HCEC 1CT (cell line): ENCODE data around the gene SMAD6.
A peak's percentile ranks its signal among the peaks of the same experiment; 100 is the strongest.
"Not testable (repeated sequence)": the region's sequence is repeated elsewhere in the genome, so short reads cannot be mapped to it uniquely, and the experiment has no call there.

Source experiments
- DNase-seq: peaks from one replicate; pipeline ENCODE4 v3.0.0-alpha.2; 2017

The SMAD6 gene

DNA sequence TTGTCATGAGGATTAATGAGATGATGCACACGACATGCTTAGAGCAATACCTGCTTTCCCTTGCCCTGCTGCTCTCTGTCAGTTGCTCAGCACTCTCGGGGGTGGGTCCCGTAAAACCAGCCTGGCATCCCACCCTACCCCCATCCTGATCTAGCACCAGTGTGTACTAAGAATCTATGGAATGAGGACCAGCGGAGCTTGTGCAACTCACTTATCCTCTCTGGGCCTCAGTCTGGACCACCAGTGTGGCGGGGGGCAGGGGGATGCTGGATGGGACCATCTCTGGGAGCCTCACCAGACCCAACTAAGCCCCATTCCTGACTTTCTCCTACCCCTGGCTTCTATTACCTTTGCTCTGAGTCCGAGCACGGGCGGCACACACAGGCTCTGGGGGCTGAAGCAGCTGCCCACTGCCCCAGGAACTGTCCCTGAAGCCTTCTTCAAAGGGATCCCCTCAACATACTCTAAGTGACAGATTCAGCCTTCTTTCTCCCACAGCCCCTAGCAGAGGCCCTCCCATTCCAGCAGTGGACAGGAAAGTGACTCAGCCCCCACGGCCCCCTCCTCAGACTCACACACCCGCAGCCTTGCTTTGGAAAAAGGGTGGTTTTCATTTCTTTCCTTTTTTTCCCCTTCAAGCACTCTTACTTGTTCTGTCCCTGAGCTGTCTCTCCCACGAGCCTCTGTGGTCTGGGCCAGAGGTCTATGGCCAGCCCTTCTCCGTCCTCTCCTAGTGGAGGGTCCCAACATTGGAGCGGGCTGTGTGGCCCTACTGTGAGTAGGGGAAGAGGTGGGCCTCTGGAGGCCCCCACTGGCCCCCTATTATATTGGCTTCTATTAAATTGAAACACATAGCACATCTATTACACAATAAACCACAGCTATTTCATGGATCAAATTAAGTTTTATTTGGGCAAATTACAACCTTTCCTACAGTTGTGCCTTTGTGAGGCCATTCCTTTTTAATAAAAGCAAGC is 100.3 kb downstream of the SMAD6 start:
- peak; percentile 39 for DNase-seq

- DNase-seq: peak; percentile 98
Observed at GRCh38 chr15:66803182-66803729, 101.2 kb downstream of the SMAD6 start.

GRCh38 chr15:66803749-66804148 is 101.7 kb downstream of the SMAD6 start:
- no peak for DNase-seq

DNA sequence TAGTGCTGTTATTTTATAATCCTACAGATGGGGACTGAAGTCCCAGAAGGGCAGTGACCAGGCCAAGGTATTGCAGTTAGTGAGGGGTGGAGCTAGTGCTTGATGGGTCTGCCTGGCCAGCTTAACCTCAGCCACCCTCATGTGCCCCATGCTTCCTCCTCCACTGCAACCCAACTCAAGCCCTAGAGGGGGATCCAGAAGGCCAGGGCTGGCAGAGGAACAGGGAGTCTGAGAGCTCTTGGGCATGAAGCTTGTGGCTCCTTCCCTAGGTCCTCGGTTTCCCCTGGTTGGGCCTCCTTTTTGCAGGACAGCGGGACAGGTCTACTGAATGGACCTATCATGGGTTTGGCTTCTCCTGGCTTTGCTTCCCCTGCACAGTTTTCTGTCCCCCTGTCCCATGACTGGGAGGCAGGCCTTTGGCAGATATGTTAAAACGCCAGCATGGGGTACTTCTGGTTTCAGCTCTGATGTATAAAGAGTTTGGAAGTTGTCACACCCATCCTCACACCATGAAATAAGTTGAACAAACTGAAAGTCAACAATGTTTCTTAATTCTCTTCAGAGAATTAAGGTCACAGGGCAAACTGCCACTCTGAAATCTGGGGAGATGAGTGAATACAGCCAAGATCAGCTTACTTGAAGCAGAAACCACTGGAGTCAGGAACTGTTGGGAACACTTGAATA is 103.3 kb downstream of the SMAD6 start:
- DNase-seq: no peak

DNA sequence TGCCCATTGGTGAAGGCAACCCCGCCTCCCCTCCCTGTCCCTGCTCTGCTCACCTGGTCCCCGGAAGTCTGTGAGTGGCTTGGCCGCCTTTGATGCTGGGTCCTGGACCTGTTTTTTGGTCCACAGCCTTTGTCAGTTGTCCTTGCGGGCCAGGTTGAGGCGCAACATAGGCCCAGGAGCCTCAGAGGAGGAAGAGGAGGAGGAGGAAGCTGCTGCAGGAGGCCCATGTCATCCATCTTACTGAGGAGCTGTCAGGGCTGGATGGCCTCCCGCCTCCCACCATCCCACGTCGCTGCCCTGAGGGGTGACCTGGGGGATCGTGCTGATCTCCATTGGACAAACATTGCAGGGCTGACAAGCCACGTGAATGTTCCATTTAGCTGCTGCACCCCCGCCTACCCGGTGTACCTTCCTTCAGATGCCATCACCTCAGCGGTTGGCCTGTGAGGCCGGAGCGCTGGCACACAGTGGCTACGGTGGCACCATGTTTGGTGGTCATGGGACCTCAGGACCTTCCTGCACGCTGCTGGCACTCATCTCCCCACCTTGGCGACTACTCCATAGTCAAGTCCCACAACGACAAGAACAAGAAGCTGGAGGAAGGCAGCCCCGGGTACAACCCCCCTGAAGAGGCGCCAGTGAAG is 106.3 kb downstream of the SMAD6 start:
- DNase-seq: no peak

GRCh38 chr15:66809664-66810063 is 107.6 kb downstream of the SMAD6 start:
- DNase-seq: no peak

- peak; percentile 87 for DNase-seq
Observed at GRCh38 chr15:66815318-66815717, 113.3 kb downstream of the SMAD6 start.

DNA sequence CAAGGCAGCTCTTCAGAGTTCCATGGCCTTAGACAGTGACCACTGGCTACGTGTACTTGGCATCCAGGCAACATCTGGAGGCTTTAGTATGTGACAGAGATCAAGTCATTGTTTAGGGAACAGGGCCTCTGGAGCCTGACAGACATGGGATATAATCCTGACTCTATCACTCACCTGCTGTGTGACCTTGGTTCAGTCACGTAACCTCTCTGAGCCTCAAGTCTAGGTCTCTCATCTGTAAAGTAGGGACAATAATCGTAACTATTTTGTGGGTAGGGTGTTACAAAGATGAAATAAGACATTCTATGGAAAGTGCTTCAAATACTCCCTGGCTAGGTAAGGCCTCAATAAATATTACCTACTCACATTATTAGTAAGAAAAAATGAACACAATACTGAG is 114.2 kb downstream of the SMAD6 start:
- DNase-seq: no peak

DNA sequence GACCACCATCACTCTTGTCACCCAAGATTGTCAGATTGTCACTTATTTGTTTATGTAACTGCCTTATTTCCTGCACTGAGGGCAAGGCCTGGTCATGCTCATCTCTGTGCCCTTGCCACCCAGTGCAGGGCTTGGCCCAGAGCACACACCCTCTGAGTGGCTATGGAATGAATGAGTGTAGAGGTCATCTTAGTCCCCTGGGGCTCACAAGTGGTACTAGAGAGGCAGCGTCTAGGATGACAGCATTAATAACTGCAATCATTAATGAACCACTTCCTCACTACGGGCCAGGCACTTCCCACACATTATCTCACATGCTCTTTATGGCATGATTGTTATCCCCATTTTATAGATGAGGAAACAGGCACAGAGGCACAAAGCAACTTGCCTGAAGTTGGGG is 117.0 kb downstream of the SMAD6 start:
- no peak for DNase-seq

DNA sequence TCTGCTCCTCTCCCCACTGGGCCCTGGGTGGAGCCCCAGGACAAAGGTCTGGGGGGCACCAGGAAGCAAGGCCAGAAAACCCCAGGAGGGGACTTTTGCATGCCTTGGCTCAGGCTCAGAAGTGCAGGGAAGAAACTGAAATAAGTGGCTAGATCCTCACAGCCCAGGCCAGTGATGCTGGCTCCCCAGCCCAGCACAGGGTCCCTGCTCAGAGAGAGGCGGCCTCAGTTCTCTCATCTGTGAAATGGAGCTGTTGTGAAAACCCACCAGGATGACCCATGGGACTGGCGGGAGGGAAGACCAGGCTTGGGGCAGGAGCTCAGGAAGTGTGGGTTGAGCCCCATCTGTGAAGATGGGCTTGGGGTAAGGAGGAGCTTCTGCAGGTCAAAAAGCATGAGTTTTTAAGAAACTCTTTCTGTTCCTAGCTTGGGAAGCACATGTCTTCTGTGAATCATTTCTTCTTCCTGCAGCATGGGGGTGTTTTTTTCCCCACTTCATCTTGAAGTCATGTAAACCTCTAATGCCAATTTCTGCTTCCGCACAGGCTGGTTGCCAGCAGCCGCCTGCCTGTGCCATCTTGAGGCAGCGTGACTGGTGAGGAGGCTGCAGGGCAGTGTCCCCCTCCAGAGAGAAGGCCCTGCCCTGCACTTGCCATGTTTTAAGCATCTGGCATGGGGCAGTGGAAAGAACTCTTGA is 118.6 kb downstream of the SMAD6 start:
- DNase-seq: no peak

DNA sequence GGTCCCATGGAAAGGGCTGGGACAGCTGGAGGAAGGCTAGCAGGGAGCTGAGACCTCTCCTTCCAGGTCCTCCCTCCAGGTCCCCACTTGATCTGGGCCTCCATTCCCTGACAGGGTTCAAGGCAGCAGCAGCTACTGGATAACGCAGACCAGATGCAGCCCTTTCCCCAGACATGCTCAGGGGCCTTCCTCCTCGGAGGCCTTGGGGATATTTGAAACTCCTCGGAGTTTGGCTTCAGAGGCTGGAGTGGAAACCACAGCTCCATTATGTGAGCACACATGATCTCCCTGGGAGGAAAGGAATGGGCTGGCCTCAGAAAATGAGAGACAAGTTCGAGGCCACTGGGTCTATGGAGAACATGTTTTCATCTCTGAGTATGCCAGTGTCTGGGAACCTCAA is 119.3 kb downstream of the SMAD6 start:
- DNase-seq: no peak

DNA sequence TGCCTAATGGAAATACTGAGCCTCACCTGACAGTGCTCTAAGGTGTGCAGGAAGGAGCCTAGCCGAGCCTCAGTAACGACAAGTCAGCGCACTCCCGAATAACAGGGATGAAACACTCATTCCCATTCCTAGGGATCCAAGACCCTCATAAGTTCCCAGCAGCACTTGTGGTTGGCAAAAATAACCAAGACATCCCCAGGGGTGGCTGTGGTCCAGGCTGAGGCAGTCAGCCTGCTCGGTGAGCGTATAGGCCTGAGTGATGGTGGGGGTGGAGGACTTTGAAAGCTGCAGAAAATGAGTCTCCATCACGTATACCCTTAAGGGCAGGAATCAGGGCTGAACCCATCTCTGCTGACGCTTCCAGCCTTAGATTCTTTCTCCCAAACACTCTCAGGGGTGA is 120.1 kb downstream of the SMAD6 start:
- DNase-seq: no peak

DNA sequence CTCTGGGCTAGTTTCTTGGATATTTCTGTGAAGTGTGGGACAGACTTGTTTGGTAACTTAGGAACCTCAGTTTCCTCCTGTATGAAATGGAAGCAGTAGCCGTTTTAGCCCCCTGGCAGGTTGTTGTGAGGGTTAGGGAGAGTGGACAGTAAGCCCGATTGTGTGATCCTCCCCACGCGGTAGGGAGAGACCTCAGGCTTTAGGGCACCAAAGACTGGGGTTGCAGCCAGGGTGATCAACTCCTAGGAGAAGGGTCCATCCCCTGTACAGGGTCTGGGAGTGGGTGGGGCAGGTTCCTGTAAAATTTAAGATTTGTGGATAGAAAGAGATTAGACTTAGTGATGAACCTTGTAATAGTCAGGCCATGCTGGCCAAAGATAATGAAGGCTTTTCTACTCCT is 120.5 kb downstream of the SMAD6 start:
- no peak for DNase-seq

DNA sequence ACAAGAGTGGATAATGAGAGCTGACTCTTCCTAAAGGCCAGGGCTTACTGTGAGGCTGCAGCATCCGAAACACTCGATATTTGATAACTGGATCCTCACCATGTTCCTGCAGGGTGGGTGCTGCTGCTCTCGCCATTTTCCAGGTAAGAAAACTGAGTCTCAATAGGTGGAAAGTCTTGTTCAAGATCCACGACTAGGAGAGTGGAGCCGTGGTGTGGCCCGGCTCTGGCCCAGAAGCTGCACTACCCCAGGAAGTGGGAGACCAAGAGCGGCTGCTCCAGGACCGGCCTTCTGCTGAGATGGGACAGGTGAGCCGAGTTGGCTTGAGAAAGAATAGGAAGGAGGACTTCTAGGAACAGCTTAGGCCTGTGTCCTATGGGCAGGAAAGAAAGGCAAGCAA is 121.6 kb downstream of the SMAD6 start:
- DNase-seq: no peak

DNA sequence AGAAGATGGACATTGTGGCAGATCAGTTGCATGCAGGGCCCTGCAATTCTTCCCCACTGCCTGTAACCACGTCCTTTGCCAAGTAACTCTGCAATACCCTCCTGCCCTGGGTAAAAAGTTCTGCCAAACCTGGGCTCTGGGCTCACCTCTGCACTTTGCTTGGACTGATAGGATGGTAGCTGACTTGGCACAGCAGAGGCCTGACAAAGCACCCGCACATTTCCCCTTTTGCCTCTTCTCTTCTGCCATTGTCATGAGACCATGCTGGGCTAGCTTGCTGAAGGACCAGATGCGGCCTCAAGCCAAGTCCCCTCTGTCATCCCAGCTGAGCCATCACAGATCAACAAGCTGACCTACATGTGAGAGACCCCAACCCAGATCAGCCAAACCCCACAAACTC is 122.4 kb downstream of the SMAD6 start:
- DNase-seq: no peak

DNA sequence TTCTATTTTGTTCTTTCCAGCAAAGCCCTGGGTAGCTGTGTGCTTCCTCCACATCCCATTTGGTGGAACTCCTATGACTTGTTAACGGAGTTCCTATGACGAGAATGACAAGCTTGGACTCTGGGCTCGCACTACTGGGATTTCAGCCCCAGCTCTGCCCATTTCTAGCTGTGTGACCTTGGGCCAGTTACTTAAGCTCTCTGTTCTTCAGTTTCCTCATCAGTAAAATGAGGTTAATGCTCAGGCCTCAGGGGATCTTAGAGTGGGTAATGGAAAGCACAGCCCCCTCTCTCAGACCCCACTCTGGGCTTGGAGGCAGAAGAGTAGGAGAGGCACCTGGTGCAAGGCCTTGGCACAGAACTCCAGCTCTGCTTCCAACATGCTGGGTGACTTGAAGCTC is 123.1 kb downstream of the SMAD6 start:
- DNase-seq: no peak

- no peak for DNase-seq
Observed at GRCh38 chr15:66825731-66826130, 123.7 kb downstream of the SMAD6 start.

GRCh38 chr15:66826507-66826906 is 124.5 kb downstream of the SMAD6 start:
- no peak for DNase-seq

GRCh38 chr15:66827039-66827697 is 125.1 kb downstream of the SMAD6 start:
- no peak for DNase-seq

DNA sequence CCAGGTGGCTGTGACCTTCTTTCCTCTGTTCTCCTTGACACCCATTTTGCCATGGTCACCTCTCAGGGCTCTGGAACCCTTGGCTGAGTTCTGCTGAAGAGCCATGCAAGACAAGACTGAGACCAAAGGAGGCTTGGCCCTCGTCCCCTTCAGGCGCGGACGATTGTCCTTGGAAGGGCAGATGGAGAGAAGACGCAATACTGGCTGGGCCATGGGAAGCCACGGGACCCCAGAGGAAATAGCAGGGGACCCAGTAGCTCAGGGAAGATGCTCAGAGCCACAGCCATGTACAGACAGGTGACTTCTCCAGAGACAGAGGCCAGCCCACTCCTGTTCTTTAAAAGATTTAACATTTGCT is 125.6 kb downstream of the SMAD6 start:
- DNase-seq: no peak

GRCh38 chr15:66828817-66829541 is 126.9 kb downstream of the SMAD6 start:
- not testable (repeated sequence) for DNase-seq
